Stimulated activated CD4-positive, alpha-beta T cell treated with anti-CD3 and anti-CD28 coated beads, Interleukin-1b, Interleukin-23, amount 100 ng/mL, for 1 hour (primary cell): ENCODE results near the gene R3HDML.

Experiments used
- DNase-seq, 2 donors: peaks; one replicate each; pipeline ENCODE4 v3.0.0-alpha.2; 2020; ENCODE audit warnings: low read depth in 2 of 2

Gene R3HDML

GRCh38 chr20:44364068-44364467 is 27.2 kb downstream of the R3HDML start:
- no peak for DNase-seq

DNA sequence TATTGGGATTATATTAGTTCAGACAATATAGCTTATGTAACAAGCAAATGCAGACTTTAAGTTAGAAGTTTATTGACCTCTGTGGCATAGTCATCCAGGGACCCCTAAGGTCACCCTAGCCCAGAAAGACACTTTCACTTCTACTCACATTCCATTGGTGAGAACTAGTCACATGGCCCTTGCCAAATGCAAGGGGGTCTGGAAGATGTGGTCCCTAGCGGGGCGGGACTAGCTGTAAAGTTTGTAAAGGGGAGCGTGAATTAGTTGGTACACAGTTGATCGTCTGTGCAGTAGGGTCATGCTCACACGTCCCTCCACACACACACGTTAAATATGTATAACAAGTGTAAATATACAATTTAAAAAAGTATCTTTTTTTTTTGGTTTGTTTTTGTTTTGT is 27.9 kb downstream of the R3HDML start:
- DNase-seq = no peak

DNA sequence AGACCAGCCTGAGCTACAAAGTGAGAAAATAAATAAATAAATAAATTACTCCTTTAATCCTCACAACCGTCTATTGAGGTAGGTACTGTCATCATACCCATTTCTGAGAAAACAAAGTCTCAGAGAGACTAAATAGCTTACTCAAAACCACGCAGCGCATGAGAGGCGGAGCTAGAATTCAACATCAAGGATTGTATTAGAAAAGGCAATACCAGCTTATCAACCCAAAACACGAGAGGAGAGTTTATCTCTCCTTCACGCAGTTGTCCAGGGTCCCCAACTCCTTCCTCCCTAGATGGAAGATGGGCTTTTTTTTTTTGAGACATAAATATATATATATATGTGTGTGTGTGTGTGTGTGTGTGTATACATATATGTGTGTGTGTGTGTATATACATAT is 30.9 kb downstream of the R3HDML start:
- no peak for DNase-seq

GRCh38 chr20:44370639-44371218 is 33.9 kb downstream of the R3HDML start:
- DNase-seq = no peak

- DNase-seq = no peak
Measured at GRCh38 chr20:44382641-44383040, 45.8 kb downstream of the R3HDML start.

- peak; percentile 63 to 84 for DNase-seq
Measured at GRCh38 chr20:44384423-44385027, 47.7 kb downstream of the R3HDML start.

- peak; percentile 16 to 52 for DNase-seq
Measured at GRCh38 chr20:44388466-44389023, 51.7 kb downstream of the R3HDML start.

- DNase-seq = no peak
Measured at GRCh38 chr20:44389871-44390270, 53.0 kb downstream of the R3HDML start.

GRCh38 chr20:44390280-44390679 is 53.4 kb downstream of the R3HDML start:
- DNase-seq = no peak

DNA sequence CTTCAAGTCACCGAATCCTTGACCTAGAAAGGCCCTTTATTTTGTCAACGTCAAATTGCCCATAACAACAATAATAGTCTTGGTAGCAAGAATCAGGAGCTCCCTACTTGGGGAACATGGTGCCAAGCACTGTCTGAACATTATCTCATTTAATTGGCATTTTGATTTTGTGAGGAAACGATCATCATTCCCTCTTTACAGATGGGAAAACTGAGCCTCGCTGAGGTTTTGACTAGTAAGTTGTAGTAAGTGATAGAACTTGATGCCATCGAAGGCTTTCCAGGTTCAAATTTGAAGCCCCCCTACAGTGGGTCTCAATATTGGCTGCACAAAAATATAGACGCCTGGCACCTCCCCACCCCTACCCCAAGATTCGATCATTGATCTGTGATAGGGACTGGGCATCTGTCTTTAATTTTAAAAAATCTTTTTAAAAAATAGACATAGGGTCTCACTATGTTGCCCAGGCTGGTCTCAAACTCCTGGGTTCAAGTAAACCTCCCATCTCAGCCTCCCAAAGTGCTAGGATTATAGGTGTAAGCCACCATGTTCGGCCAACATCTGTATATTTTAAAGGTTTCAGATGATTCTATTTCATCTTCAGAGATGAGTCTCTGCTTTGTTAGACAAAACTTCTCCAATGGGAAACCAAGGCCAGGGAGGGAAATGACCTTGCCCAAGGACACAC is 55.4 kb downstream of the R3HDML start:
- no peak for DNase-seq

GRCh38 chr20:44392776-44393607 is 56.1 kb downstream of the R3HDML start:
- DNase-seq = no peak

DNA sequence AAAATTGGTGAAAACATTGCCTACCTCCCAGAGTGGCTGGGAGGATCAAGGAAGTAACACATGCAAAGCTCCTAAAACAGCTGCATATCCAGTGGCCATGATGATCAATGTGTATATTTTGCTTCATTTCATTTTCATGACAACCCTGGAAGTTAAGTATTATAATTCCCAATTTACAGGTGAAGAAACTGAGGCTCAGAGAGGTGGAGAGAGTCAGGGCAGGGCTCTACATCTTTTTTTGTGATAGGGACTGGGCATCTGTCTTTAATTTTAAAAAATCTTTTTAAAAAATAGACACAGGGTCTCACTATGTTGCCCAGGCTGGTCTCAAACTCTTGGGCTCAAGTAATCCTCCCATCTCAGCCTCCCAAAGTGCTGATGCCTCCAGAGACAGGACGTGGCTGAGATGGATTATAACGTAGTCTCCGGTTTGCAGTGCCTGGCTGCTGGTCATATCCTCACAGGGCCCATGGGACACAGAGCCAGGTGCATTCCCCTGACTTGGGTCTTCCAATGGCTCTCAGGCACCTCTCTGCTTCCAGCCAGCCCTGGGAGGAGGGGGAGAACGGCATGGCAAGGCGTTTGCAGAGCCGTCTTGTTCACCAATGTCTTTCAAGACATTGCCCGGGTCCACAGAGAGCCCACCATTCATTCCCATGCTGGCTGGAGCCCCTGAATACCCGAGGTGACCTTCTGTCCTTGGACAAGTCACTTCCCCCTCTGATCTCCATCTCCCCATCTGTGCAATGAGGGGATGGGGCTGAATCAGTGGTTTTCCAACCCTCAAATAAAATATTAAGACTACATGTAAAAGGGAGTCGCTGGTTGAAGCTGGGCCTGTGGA is 57.0 kb downstream of the R3HDML start:
- DNase-seq = no peak

GRCh38 chr20:44394452-44394701 is 57.5 kb downstream of the R3HDML start:
- DNase-seq = no peak

DNA sequence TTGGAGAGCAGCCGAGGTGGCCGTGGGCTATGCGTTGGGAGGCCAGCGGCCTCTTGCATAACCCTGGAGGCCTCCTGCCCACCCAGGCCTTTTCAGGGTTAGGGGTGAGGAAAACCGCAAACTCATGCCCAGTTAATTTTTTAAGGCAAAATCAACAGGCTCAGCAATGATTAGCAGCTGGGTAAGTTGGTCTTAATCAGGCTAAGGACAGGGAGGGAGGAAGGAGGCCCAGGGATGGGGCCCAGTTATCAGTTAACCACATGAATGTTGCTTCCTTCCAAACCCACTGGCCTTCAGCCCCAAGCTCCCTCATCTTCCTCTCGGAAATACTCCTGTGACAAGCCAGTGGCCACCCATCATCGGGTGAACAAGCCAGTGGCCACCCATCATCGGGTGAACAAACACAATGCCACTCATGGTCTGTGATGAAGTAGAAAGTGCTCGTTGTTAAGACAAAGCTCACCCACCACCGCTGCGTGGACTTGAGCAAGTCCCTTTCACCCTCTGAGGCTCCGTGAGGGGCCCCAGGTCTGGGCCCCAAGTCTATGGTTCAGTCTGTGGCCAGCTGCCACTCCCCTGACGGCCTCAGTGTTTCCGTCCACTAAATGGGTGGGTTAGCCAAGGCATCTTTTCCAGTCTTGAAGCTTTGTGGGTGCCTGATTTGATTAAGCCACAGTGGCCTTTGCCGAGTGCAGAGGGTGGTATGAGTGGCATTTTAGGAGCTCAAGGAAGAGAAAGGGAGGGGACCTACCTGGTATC is 58.0 kb downstream of the R3HDML start:
- no peak for DNase-seq

- no peak for DNase-seq
Measured at GRCh38 chr20:44395461-44396340, 58.9 kb downstream of the R3HDML start.

DNA sequence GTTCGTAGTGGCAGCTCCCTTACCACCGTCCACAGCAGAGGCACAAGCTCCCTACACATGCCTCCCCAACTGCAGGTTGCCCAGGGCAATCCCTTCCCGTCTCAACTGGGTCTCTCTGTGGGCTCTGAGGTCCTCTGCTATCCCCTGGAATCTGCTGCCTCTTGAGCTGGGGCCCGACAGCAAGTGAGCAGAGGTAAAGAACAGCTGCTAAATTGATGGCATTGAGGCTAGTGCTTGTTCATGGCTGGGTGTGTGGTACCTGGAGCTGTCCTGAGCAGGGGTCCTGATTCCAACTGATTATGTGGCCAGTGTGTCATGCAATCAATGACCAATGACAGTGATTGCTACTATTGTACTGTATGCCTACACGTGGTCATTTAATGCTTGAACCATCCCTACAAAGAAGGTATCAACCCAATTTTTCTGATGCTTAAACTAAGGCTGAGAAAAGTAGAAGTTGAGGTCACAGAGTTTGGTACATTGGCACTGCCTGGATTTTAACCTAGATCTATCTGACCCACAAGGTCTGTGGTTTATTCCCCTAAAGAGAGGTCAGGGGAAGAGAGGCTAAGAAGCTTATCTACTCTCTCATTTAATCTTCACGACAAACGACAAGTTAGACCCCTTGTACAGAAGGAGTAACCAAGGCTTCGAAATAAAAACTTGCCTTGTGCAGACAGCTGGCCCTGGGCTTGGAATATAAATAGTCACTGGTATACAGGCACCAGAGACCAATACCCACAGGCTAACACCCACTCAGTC is 59.7 kb downstream of the R3HDML start:
- no peak for DNase-seq

DNA sequence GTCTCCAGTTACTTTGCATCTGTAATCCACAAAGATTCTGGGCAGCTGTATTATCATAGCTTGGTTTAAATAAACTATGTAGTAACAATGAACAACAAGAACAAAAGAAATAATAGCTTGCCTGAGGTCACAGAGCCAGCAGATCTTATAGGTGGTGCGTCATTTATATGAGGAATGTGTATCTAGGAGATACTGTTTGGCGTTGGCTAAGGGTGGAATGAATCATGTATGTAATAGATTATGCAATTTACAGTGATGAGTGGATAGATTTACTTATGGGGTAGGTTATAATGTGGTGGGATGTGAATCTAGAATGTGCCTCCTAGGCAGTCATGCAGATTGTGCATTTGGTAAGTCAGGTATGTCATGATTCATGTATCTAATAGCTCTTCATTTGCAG is 61.5 kb downstream of the R3HDML start:
- no peak for DNase-seq

DNA sequence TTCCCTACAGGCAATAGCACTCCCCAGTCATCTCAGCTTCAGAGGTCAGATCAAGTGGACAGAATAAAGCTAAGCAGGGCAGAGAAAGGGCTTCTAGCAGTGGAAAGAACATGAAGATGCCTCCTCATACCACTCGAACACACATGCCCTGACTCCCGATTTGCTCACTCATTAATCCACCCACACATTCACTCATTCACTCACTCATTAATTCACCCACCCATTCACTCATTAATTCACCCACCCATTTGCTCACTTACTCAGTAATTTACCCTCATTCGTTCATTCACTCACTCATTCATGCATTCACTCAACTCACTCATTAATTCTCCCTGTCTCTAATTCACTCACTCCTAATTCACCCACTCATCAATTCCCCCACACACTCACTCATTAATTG is 62.6 kb downstream of the R3HDML start:
- DNase-seq = no peak

GRCh38 chr20:44400671-44400969 is 63.8 kb downstream of the R3HDML start:
- no peak for DNase-seq
